Effector memory CD4-positive, alpha-beta T cell (primary cell): Measurements from ENCODE around the gene CSNK1D.
"Not testable (repeated sequence)": the region's sequence is repeated elsewhere in the genome, so short reads cannot be mapped to it uniquely, and the experiment has no call there.

ENCODE experiments used
- DNase-seq, 3 donors: peaks; one replicate each; pipeline ENCODE4 v3.0.0-alpha.2; 2020
- H3K27ac ChIP-seq: 2 replicates; pipeline ENCODE4 v1.7.0; 2013; ENCODE audit warnings: mild to moderate bottlenecking, low read length, moderate library complexity; ENCODE audit not compliant: insufficient read depth, poor library complexity, severe bottlenecking
- H3K27me3 ChIP-seq: replicated peaks from 2 replicates; pipeline ENCODE4 v1.7.0; 2013; ENCODE audit warnings: mild to moderate bottlenecking, low read length; ENCODE audit not compliant: insufficient read depth, control insufficient read depth, poor library complexity, severe bottlenecking
- H3K36me3 ChIP-seq: 2 replicates; pipeline ENCODE4 v1.7.0; 2013; ENCODE audit warnings: mild to moderate bottlenecking, low read length, moderate library complexity; ENCODE audit not compliant: control insufficient read depth, insufficient read depth
- H3K4me1 ChIP-seq: 2 replicates; pipeline ENCODE4 v1.7.0; 2013; ENCODE audit warnings: low read length, mild to moderate bottlenecking; ENCODE audit not compliant: control insufficient read depth, insufficient read depth, poor library complexity, severe bottlenecking
- H3K4me3 ChIP-seq: 2 replicates; pipeline ENCODE4 v1.7.0; 2013; ENCODE audit warnings: low read length, low read depth, mild to moderate bottlenecking; ENCODE audit not compliant: insufficient read depth, poor library complexity, severe bottlenecking
- H3K9me3 ChIP-seq: 2 replicates; pipeline ENCODE4 v1.7.0; 2013; ENCODE audit warnings: mild to moderate bottlenecking, low read length, moderate library complexity; ENCODE audit not compliant: control insufficient read depth

The CSNK1D gene

GRCh38 chr17:82258555-82258954, 14.9 kb downstream of the CSNK1D start:
- Histone ChIP-seq H3K4me3 (no peak overlapping the region), H3K4me1 (no peaks in the 10 kb centered on the region), H3K27ac (no peak overlapping the region), H3K36me3 (peaks cover 56% of the 10 kb centered on the region), H3K9me3 (no peaks in the 10 kb centered on the region), H3K27me3 (no peaks in the 10 kb centered on the region)
- DNase-seq, result no peak

GRCh38 chr17:82257473-82257872, 16.0 kb downstream of the CSNK1D start:
- Histone ChIP-seq H3K9me3 (no peaks in the 10 kb centered on the region), H3K36me3 (peaks cover 56% of the 10 kb centered on the region), H3K27ac (no peak overlapping the region), H3K27me3 (no peaks in the 10 kb centered on the region), H3K4me3 (no peak overlapping the region), H3K4me1 (no peaks in the 10 kb centered on the region)
- DNase-seq, result peak in 1 of 3 donors; percentile 39

GRCh38 chr17:82256242-82256885, 17.1 kb downstream of the CSNK1D start:
- no peaks in the 10 kb centered on the region for H3K4me1 ChIP-seq
- peaks cover 56% of the 10 kb centered on the region for H3K36me3 ChIP-seq
- no peak for DNase-seq
- H3K9me3 ChIP-seq, result no peaks in the 10 kb centered on the region
- H3K27me3 ChIP-seq, result no peaks in the 10 kb centered on the region
- no peak overlapping the region for H3K27ac ChIP-seq
- H3K4me3 ChIP-seq, result no peak overlapping the region

- Histone ChIP-seq H3K27me3 (no peaks in the 10 kb centered on the region), H3K9me3 (no peaks in the 10 kb centered on the region), H3K4me3 (no peak overlapping the region), H3K36me3 (peaks cover 58% of the 10 kb centered on the region), H3K4me1 (no peaks in the 10 kb centered on the region), H3K27ac (peak overlapping the region; percentile 18)
- no peak for DNase-seq
Measured at GRCh38 chr17:82255402-82255972, 18.0 kb downstream of the CSNK1D start.

GRCh38 chr17:82254746-82255145, 18.8 kb downstream of the CSNK1D start:
- H3K27me3 ChIP-seq, DNase-seq, H3K27ac ChIP-seq, H3K9me3 ChIP-seq, H3K4me1 ChIP-seq, H3K4me3 ChIP-seq: not testable (repeated sequence)
- H3K36me3 ChIP-seq, result peaks cover 65% of the 10 kb centered on the region

- H3K36me3 ChIP-seq, result peaks cover 72% of the 10 kb centered on the region
- H3K27ac ChIP-seq, DNase-seq, H3K4me3 ChIP-seq, H3K27me3 ChIP-seq, H3K9me3 ChIP-seq, H3K4me1 ChIP-seq: not testable (repeated sequence)
Measured at GRCh38 chr17:82254096-82254495, 19.4 kb downstream of the CSNK1D start.

- H3K4me1 ChIP-seq, result no peaks in the 10 kb centered on the region
- no peaks in the 10 kb centered on the region for H3K27me3 ChIP-seq
- H3K4me3 ChIP-seq, result no peak overlapping the region
- H3K9me3 ChIP-seq, result no peaks in the 10 kb centered on the region
- DNase-seq, result no peak
- no peak overlapping the region for H3K27ac ChIP-seq
- peaks cover 73% of the 10 kb centered on the region for H3K36me3 ChIP-seq
Measured at GRCh38 chr17:82253179-82253544, 20.3 kb downstream of the CSNK1D start.

- H3K4me1 ChIP-seq, result no peaks in the 10 kb centered on the region
- H3K27me3 ChIP-seq, result no peaks in the 10 kb centered on the region
- H3K36me3 ChIP-seq, result peaks cover 79% of the 10 kb centered on the region
Measured at GRCh38 chr17:82252511-82253178, 20.9 kb downstream of the CSNK1D start.

GRCh38 chr17:82250868-82251500, 22.5 kb downstream of the CSNK1D start:
- DNase-seq, result no peak
- H3K4me1 ChIP-seq, result no peaks in the 10 kb centered on the region
- no peak overlapping the region for H3K4me3 ChIP-seq
- peaks cover 87% of the 10 kb centered on the region for H3K36me3 ChIP-seq
- no peaks in the 10 kb centered on the region for H3K9me3 ChIP-seq
- H3K27me3 ChIP-seq, result no peaks in the 10 kb centered on the region
- H3K27ac ChIP-seq, result no peak overlapping the region

More at GRCh38 chr17:82252511-82253178, 20.9 kb downstream of the CSNK1D start:
- DNase-seq, result no peak
- Histone ChIP-seq H3K27ac (peak overlapping the region; percentile 2), H3K4me3 (no peak overlapping the region), H3K9me3 (no peaks in the 10 kb centered on the region)
